Stimulated activated naive CD4-positive, alpha-beta T cell treated with Interleukin-2 at 50 U/mL for 16 hours (primary cell): Measurements from ENCODE around the gene ICA1L.
"Not testable (repeated sequence)": the region's sequence is repeated elsewhere in the genome, so short reads cannot be mapped to it uniquely, and the experiment has no call there.

Experiments
- DNase-seq: peaks from one replicate; lab custom pipeline; 2025; lab: John Stamatoyannopoulos, UW

Gene ICA1L

DNA sequence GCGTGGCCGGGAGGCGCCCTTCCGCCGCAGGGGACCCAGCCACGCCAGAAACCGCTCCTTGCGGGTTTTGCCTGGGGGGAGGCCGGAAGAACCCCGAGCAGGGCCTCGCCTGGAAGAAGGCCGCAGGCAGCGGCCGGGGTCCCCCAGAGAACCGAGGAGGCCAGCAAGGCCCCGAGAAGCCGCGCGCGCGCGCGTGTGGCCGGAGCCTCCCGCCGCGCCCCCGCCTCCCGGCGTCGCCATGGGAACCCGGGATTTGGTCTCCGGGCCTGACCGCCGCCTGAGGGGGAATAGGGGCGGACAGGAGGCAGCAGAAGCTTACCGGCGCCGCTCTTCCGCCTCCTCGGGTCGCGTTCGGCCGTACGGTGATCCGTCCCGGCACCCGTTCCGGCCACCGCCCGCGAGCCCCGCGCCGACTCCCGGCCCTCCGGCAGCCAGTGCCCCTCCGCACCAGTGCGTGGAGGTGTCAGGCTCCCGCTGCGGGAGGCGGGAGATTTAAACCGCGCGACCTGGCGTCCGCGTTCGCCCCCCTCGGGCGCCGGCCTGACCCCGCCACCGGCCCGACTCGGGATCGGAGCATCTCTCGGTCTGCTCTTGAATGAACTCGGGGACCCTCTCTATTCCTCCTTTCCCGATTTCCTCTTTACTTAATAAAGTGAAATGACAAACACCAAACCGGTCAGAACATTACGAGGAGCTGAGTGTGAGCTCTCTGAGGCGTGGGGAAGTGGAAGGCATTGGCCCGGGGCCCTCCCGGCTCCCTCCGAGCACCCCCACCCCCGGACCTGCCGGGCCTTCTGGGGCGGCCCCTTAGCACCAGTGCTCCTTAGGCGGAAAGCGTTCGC lies at the start of gene ICA1L:
Gene ICA1L (minus strand): TSS at position 467 of the 842 bp plus-strand sequence. CDS start 42,757 bp downstream, outside the sequence.
- peak; percentile 47 for DNase-seq

DNA sequence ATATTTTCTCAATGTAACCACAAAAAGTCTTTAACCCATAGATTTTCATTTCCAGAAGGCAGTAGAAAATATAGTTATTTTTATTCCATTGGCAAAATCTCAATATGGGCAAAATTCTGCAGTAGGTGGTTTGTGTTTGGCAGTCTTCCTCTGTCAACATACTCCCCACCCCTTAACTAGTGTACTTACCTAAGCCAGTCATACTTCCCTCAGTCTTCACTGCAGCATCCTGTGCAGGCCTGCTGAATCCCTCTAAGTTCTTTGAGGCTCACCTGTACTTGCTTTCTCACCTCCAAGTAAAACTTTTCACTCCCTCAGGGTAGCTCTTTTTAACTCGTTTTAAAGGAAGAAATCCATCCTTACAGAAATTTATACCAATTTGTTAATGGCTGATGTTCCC lies 47.3 kb upstream of the ICA1L start:
- no peak for DNase-seq

DNA sequence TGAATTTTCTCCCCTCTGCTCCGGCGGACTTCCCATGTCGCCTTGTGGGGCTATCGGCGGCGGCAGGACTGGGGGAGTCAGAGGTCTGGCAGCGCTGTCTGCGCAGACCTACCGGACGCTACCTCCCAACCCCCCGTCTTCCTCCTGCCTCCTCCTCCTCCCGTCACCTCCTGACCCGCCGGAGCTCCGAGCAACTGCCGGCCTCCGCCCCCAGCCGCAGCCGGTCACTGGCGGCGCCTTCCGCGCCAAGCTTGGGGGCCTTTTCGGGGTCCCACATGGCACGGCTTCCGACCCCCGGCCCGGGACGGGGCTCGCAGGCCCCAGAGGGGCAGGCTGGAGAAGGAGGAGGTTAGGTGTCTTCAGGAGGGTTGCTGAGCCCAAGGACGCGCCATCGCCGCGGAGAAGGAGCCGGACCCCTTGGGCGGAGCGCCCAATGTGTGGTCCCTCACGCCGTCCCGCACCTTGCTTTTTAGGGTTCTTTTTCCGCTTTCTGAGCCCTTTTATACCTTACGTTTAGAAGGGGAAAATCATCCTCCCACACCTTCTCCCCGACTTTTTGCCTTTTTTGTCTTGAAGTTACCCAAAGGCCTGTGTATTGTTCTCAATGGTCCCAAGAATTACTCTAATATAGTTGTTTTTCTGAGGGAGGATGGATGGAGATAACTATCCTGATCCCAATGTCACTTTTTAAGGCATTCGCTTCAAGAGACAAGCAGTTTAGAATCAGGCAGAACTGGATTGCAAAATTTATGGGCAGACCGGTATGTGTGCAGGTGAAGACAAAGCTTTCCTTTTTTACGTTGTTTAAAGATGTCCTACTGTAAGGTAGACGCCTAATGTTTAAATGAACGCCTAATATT lies 41.0 kb upstream of the ICA1L start:
- not testable (repeated sequence) for DNase-seq

DNA sequence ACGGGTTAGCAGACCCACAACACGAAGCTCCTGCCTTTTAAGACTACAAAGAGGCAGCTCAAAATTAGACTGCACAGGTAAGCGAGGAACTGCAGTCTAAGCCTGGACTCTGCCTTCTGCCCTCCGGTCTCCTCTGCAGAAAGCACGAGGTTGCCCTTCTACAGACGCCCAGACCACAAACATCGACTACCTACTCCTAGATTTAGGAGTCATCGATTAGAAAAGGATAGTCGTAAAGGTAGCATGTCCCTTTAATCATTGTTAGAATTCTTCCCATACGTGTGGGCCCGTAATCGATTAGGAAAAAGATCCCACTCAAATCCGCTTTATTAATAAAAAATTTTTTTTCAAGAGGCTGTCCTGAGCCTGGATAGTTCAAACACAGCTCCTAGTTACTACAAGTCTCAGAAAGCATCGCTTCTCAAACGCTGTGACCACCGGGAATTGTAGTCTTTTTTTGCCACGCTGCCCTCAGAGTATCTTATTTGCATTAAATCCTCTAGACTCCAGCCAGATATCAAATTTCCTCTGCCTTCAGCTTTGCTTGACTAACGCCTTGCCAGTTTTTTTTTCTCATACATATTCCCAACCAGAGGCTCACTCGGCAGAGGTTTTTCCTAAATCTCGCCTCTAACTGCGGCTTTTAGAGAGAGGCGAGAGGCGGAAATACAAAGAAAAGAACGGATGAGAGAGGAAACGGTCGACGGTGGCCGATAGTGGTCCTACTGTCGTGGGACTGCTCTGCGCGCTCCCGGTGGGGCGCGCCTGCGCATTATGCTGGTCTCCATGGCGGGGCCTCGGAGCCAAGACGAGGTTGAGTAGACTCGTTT lies 40.2 kb upstream of the ICA1L start, which contains the start of the genes CARF and WDR12:
Gene CARF (plus strand): TSS at position 764 of the 830 bp plus-strand sequence. CDS start 29,628 bp downstream, outside the sequence.
Gene WDR12 (minus strand): TSS at position 162 of the 830 bp plus-strand sequence. CDS start 197 bp downstream, outside the sequence.
- DNase-seq, result peak; percentile 87

DNA sequence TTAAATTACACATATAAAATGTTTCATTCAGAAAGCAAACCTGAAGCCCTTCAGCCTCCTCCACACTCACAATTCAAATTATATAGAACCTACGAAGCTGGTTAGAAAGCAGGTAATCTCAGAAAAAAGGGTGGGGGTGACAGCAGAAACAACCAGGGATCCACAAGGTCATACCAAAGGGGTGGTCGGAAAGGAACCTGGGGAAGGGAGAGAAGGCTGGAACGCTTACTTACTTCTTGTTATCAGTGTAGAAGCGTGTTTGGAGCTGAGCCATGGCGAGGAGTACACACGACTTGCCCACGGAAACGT lies 39.6 kb upstream of the ICA1L start:
- no peak for DNase-seq

DNA sequence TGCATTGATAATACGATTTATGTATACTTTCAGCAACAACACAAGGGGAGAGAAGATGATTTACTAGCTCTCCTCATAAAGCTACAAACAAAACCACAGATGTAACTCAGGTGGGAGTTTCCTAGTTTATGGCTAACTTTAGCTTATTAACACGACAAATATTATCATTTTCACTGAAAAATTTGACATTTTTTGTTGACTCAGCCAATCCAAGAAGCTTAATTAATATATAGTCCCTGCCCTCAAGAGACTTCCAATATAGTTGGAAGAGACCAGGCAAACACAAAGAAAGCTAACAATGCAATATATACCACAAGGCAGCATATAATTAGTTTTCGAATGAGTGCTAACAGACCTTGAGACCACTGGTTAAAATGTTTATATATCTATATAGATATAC lies 39.1 kb upstream of the ICA1L start:
- no peak for DNase-seq

DNA sequence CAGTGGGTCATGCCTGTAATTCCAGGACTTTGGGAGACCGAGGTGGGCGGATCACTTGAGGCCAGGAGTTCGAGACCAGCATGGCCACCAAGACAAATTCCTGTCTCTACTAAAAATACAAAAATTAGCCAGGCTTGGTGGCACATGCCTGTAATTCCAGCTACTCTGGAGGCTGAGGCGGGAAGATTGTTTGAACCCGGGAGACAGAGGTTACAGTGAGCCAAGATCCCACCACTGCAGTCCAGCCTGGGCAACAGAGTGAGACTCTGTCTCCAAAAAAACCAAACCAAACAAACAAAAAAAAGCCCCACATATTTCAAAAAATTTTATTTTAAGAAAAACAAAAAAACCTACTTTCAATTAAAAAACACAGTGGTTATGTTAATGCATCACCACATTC lies 38.7 kb upstream of the ICA1L start:
- DNase-seq, result not testable (repeated sequence)

DNA sequence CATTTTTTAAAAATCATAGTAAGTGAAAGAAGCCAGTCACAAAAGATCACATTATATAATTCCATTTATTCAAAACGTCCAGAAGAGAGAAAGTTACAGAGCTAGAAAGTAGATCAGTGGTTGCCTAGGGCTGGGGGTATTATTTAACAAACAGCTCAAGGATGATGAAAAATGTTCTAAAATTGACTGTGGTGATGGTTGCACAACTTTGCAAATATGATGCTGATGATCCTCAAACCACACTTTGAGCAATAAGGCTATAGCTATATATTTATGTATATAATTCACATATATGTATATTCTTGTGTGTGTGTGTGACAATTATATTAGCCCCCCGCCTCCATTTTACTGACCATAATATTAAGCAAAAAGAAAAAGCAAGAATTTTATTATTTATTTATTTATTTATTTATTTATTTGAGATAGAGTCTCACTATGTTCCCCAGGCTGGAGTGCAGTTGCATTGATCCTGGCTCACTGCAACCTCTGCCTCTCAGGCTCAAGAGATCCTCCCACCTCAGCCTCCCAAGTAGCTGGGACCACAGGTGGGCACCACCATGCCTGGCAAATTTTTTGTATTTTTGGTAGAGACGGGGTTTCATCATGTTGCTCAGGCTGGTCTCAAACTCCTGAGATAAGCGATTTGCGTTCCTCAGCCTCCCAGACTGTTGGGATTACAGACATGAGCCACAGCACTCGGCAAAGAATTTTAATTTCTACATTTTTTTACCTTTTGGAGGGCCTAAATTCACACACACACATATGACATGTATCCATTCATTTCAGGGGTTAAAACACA lies 38.0 kb upstream of the ICA1L start:
- DNase-seq, result no peak

DNA sequence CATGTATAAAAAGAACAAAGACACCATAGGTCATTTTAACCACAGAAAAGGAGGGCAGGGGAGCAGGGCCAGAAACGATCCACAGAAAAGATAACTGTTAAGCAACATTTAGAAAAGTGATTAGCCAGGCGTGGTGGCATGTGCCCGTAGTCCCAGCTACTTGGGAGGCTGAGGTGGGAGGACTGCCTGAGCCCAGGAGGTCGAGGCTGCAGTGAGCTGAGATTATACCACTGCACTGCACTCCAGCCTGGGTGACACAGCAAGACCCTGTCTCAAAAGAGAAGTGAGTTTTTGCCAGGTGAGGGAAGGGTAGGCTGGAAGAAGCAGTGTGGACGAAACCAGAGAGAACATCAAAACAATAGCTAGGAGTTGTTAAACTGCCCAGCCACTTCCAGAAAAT lies 36.6 kb upstream of the ICA1L start:
- no peak for DNase-seq

DNA sequence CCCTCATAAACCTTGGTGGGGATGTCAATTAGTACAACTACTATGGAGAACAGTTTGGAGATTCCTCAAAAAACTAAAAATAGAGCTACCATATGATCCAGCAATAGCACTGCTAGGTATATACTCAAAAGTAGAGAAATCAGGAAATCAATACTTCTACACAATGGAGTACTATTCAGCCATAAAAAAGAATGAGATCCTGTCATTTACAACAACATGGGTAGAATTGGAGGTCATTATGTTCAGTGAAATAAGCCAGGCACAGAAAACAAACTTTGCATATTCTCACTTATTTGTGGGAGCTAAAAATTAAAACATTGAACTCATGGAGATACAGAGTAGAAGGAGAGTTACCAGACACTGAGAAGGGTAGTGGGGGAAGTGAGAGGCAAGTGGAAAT lies 33.9 kb upstream of the ICA1L start:
- not testable (repeated sequence) for DNase-seq

DNA sequence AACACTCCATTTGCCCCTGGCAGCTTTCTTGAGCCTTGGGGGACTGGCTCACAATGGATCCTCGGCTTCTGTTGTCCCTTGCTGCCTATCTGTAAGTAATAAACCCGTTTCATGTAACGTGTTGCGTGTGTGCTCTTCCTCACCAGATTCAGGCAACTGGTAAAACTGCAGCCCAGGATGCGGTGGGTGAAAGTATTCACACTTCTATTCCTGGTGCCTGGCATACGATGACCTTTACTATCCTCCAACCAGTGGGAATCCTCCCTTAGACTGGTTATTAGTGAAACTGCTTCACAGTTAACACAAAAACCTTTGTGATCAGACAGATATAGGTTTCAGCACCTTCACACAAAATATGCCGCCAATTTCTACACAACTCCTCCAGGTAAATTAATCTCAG lies 13.6 kb upstream of the ICA1L start:
- no peak for DNase-seq

DNA sequence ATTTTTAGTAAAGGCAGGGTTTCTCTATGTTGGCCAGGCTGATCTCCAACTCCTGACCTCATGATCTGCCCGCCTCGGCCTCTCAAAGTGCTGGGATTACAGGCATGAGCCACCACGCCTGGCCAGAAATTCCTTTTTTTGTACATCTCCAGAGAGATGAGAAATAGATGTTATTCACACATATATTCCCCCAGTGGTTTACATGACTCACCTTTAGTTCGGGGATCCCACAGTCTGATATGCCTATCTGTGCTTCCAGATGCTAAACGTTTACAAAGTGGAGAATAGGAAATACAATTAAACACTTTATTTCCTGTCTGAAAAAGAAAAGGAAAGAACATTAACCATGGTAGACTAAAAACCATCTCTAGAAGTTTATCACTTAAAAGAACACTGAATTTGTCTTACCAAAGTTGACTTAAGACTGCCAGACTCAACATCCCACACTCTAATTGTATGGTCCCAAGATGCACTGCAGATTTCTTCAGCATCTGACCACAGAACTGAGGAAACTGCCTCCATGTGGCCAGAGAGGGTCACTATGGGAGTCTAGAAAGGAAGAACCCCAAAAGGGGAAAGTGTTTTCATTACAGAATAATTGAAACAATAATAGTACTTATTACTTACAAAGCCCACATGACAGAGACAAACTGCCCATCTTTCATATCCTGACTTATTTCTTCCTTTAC lies 12.6 kb upstream of the ICA1L start:
- no peak for DNase-seq

DNA sequence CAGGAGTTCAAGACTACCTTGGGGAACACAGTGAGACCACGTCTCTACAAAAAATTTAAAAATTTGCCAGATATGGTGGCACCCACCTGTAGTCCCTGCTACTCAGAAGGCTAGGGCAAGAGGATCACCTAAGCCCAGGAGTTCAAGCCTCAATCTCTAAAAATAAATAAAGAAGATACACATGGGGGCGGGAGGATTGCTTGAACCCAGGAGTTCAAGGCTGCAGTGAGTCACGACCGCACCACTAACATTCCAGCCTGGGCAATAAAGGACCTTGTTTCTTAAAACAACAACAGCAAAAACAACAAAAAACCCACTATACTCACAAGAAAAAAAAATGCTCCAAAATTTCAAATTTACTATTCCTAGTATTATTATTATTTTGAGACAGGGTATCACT lies 10.0 kb upstream of the ICA1L start:
- DNase-seq, result no peak

DNA sequence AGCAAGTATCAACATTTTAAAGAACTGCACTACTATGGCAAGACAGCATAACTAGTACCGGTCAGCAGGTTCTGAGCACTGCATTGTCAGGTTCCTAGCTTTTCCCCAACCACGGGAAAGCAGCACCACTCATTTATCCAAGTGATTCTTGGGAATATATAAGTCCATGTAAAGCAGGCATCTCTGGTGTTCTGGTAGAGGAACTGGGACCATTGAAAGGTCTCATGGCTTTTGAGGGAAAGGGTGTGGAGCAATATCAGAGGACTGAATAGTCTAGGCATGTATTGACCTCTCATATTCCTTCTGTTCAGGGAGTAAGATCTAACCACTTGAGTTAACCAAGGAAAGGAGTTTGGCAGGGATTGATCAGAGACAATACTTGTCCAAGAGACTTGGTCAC lies 6.1 kb upstream of the ICA1L start:
- DNase-seq, result no peak

DNA sequence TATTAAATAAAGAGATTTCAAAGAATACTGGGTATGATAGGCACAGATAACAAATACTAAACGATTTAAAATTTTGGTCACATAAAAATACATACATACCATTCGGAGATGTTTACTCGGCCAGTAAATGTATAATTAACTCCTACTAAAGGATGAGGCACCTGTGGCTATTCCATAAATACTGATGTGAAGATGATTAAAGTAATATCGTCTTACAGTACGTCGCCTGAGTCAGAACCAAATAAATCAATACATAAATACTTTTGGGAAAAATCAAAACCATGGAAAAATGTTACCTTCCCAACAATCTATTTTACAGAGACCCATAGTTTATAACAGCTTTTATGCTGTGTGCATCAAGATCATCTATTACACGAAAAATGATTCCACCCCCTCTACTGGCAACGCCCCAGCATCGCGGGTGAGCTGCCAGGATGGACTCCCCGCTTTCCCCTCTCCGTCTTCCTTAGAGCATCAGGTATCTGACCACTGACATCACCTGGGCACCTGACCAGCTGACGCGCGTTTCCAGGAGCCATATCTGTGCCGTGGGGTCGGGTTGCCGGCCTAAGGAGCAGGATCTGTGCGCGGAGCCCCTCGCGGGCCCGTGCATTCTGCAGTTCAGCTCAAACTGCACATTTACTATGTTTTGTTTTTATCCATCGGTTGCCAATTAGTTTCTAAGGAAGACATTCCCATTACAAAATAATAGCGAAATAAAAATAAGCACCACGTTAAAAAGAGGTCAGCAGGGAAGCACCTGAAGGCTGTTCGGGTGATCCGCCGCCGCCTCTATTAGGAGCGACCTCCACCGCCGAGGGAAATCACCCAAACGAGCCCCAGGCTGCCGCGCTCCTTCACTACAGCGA lies 901 bp downstream of the ICA1L start:
- peak; percentile 65 for DNase-seq

DNA sequence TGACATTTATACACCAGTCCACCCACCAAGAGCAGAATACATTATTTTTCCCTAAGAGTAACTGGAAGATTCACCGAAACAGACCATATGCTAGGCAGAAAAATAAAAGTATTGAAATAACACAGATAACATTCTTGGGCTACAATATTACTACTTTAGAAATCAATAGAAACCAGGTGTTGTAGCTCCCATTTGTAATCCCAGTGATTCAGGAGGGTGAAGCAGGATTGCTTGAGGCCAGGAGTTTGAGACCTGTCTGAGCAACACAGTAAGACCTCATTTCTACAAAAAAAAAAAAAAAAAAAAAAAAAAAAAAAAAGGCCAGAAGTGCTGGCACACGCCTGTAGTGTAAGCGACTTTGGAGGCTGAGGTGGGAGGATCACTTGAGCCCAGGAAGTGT lies 9.6 kb downstream of the ICA1L start:
- no peak for DNase-seq

DNA sequence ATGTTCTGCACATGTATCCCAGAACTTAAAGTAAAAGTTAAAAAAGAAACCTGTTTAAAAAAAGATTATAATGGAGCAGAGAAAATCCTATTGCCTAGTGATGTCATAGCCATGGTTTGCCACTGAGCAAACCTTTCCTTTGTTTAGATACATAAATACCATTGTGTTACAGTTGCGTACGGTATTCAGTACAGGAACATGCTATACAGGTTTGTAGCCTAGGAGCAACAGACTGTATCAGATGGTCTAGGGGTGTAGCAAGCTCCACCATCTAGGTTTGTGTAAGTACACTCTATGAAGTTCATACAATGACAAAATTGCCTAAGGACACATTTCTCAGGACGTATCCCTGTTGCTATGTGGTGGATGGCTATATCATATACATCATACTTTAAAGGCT lies 13.0 kb downstream of the ICA1L start:
- no peak for DNase-seq

DNA sequence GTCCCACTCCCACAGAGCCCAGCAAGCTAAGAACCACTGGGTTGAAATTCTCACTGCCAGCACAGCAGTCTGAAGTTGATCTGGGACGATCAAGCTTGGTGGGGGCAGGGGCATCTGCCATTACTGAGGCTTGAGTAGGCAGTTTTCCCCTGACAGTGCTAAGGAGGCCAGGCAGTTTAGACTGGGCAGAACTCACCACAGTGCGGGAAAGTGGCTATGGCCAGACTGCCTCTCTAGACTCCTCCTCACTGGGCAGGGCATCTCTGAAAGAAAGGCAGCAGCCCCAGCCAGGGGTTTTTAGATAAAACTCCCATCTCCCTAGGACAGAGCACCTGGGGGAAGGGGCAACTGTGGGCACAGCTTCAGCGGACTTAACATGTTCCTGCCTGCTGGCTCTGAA lies 22.2 kb downstream of the ICA1L start:
- not testable (repeated sequence) for DNase-seq

DNA sequence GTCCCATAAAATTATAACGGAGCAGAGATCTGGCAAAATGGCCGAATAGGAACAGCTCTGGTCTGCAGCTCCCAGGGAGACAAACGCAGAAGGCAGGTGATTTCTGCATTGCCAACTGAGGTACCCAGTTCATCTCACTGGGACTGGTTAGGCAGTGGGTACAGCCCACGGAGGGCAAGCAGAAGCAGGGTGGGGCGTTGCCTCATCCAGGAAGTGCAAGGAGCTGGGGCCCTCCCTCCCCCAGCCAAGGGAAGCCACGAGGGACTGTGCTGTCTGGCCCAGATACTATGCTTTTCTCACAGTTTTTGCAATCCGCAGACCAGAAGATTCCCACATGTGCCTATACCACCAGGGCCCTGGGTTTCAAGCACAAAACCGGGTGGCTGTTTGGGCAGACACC lies 22.8 kb downstream of the ICA1L start:
- DNase-seq, result no peak
